Endothelial cell of umbilical vein (primary cell): Measurements from ENCODE around the gene MARS1. TPM values are rescaled to one million over a fixed set of nuclear protein-coding genes. Genes with fewer than 3 reads are reported as not detected.

Experiments used
- BruUV-seq: library from RNA; stranded (reverse); fragments of 400-500 nt; replicated peaks from 2 replicates; lab custom pipeline; 2021; lab: Mats Ljungman, UMichigan
- CTCF ChIA-PET: fragments of 300-600, 350-600 bp; sonication (Branson Sonifier 250); formaldehyde crosslinking; loops from one replicate; lab custom pipeline; 2021; ENCODE audit warnings: antibody characterized with exemption, inconsistent platforms; lab: Charles Lee
- POLR2A ChIA-PET: fragments of 300-600, 350-600 bp; sonication (Branson Sonifier 250); formaldehyde crosslinking; loops from one replicate; lab custom pipeline; 2021; ENCODE audit warnings: antibody characterized with exemption, inconsistent platforms; lab: Charles Lee
- DNase-seq: peaks from one replicate; pipeline ENCODE4 v3.0.0-alpha.2; 2011; ENCODE audit warnings: low read depth, low spot score
- FAIRE-seq: peaks from 2 replicates; lab custom pipeline; 2011; peaks lifted over from hg19 to GRCh38; lab: Jason Lieb, UNC
- H2AFZ ChIP-seq: 2 replicates; pipeline ENCODE4 v1.6.0; 2012; ENCODE audit warnings: low read depth, low read length, control low read depth, inconsistent platforms
- H3K27ac ChIP-seq: 2 replicates; pipeline ENCODE4 v1.5.1; 2011; ENCODE audit warnings: low read depth, mild to moderate bottlenecking, control low read depth, low read length, moderate library complexity; ENCODE audit not compliant: insufficient read depth
- H3K27me3 ChIP-seq, 2 experiments: 2 replicates each; pipeline versions ENCODE4 v1.6.0 to v1.6.1; 2011; ENCODE audit warnings: low read length in 2 of 2, mixed read lengths in 1 of 2; ENCODE audit not compliant: control insufficient read depth in 2 of 2, insufficient read depth in 2 of 2
- H3K36me3 ChIP-seq, 2 experiments: 2 replicates in 1 of 2; 3 replicates in 1 of 2; pipeline ENCODE4 v1.5.1; 2011; ENCODE audit warnings: low read length in 2 of 2, mild to moderate bottlenecking in 1 of 2, moderate library complexity in 1 of 2; ENCODE audit not compliant: control insufficient read depth in 2 of 2, insufficient read depth in 2 of 2; ENCODE audit errors: extremely low read depth in 1 of 2
- H3K4me1 ChIP-seq: 3 replicates; pipeline ENCODE4 v1.5.1; 2011; ENCODE audit warnings: mild to moderate bottlenecking, low read length; ENCODE audit not compliant: control insufficient read depth, insufficient read depth; ENCODE audit errors: extremely low read depth
- H3K4me2 ChIP-seq: 2 replicates; pipeline ENCODE4 v1.6.1; 2011; ENCODE audit warnings: low read length, control low read depth, mixed read lengths; ENCODE audit not compliant: insufficient read depth
- H3K4me3 ChIP-seq, 3 experiments: fragments of 200-600 bp in 1 of 3; sonication (generic), shearing (Covaris generic) in 1 of 3; replicated peaks in 1 of 3; 2 replicates each; pipeline ENCODE4 v1.5.1; 2011 to 2016; ENCODE audit warnings: control low read depth in 3 of 3, low read length in 3 of 3, mild to moderate bottlenecking in 2 of 3, inconsistent platforms in 1 of 3, low read depth in 1 of 3, moderate library complexity in 1 of 3; ENCODE audit not compliant: insufficient read depth in 1 of 3
- H3K79me2 ChIP-seq: 2 replicates; pipeline ENCODE4 v1.6.0; 2012; ENCODE audit warnings: low read length, inconsistent platforms; ENCODE audit not compliant: control insufficient read depth, insufficient read depth
- H3K9ac ChIP-seq: replicated peaks from 2 replicates; pipeline ENCODE3; 2011; ENCODE audit warnings: low read length, control low read depth; ENCODE audit not compliant: insufficient read depth; ENCODE audit errors: extremely low read depth
- H3K9me1 ChIP-seq: replicated peaks from 3 replicates; pipeline ENCODE4 v1.6.0; 2011; ENCODE audit warnings: mild to moderate bottlenecking, low read length; ENCODE audit not compliant: control insufficient read depth, insufficient read depth; ENCODE audit errors: extremely low read depth
- H3K9me3 ChIP-seq: replicated peaks from 2 replicates; pipeline ENCODE4 v1.5.1; 2012; ENCODE audit warnings: low read length, inconsistent platforms; ENCODE audit not compliant: control insufficient read depth, insufficient read depth
- H4K20me1 ChIP-seq: replicated peaks from 2 replicates; pipeline ENCODE3; 2011; ENCODE audit warnings: mild to moderate bottlenecking, low read length; ENCODE audit not compliant: control insufficient read depth, insufficient read depth; ENCODE audit errors: extremely low read depth
- CTCF ChIP-seq, 2 donors: IDR thresholded peaks; 1 replicate in 1 of 2; 2 replicates in 1 of 2; pipeline ENCODE4 v1.5.1; 2011; ENCODE audit warnings: low read length in 2 of 2, mild to moderate bottlenecking in 2 of 2, moderate library complexity in 2 of 2, control low read depth in 1 of 2, inconsistent platforms in 1 of 2, low read depth in 1 of 2; ENCODE audit not compliant: insufficient read depth in 1 of 2; ENCODE audit errors: extremely low read depth in 1 of 2
- EZH2 ChIP-seq: IDR thresholded peaks from 2 replicates; pipeline ENCODE4 v1.6.1; 2012; ENCODE audit warnings: borderline replicate concordance, low read depth, mild to moderate bottlenecking, moderate library complexity, low read length, inconsistent platforms; ENCODE audit not compliant: severe bottlenecking
- JUN ChIP-seq: IDR thresholded peaks from 2 replicates; pipeline ENCODE4 v1.6.1; 2011; ENCODE audit warnings: borderline replicate concordance, low read depth; ENCODE audit not compliant: insufficient read length, insufficient read depth
- MYC ChIP-seq: IDR thresholded peaks from one replicate; pipeline ENCODE4 v1.6.1; 2011; ENCODE audit warnings: mild to moderate bottlenecking, low read depth, low read length
- POLR2A ChIP-seq: IDR thresholded peaks from 2 replicates; pipeline ENCODE4 v1.6.1; 2012; ENCODE audit warnings: low read depth, mild to moderate bottlenecking, control low read depth, low read length
- POLR2AphosphoS5 ChIP-seq: IDR thresholded peaks from 2 replicates; pipeline ENCODE4 v1.6.1; 2012; ENCODE audit warnings: low read depth, mild to moderate bottlenecking, control low read depth, low read length, moderate library complexity; ENCODE audit not compliant: insufficient read depth
- dilution Hi-C: fragments of 300-500 bp; cut with MboI; formaldehyde crosslinking; loops from one replicate; pipeline ENCODE4 v1.15.0; 2019; ENCODE audit warnings: low sequenced_read_pairs; ENCODE audit not compliant: extremely low pct_ligation_motif_present
- intact Hi-C: fragments of 100-400 bp; cut with micrococcal nuclease; formaldehyde crosslinking; loops from one replicate; pipeline ENCODE4 v1.10.0; 2022
- polyA plus RNA-seq, 4 experiments: library from polyadenylated mRNA; depleted of rRNA in 3 of 4; stranded (reverse) in 3 of 4; unstranded in 1 of 4; fragments of >200 nt; gene quantifications; 2 replicates each; pipeline versions ENCODE4 v1.2.1 to v1.2.3, GENCODE V29; 2011 to 2012; ENCODE audit warnings: missing spikeins in 1 of 4
- total RNA-seq: library from RNA; stranded (reverse); gene quantifications from 2 replicates; pipeline ENCODE4 v1.2.3, GENCODE V29; 2021

MARS1 gene
- total and polyA plus RNA-seq, 2 donors (not counting 3 experiments of a cell fraction or from before 2014, with no cell fraction given), result 118 to 212 TPM

GRCh38 chr12:57515408-57515933 lies 27.6 kb downstream of the MARS1 start:
- no peaks in the 10 kb centered on the region for H3K9me3 ChIP-seq
- POLR2A ChIA-PET, result interaction anchor here (1.0 kb wide), 1 partner anchor 21 kb away, joined by 10 read pairs; no protein-coding TSS in a partner anchor
- no peak overlapping the region for H3K27ac ChIP-seq
- peaks cover 23% of the 10 kb centered on the region for H3K4me1 ChIP-seq
- H4K20me1 ChIP-seq, result no peaks in the 10 kb centered on the region
- no peaks in the 10 kb centered on the region for H3K27me3 ChIP-seq
- H2AFZ ChIP-seq, result no peak overlapping the region
- H3K4me2 ChIP-seq, result no peak overlapping the region
- no peak overlapping the region for H3K4me3 ChIP-seq
- DNase-seq, result no peak
- intact Hi-C loops, result no loop called here
- no peak for TF ChIP-seq POLR2A
- TF ChIP-seq EZH2, result no peak
- no peak for TF ChIP-seq CTCF (IDR thresholded peaks at IDR 0.05; ENCODE audit: extremely low read depth in 1 of 2, insufficient read depth in 1 of 2, low read depth in 1 of 2, low read length in 2 of 2)
- TF ChIP-seq MYC, result no peak
- no peak for TF ChIP-seq JUN
- no peak for TF ChIP-seq POLR2AphosphoS5
- no peaks in the 10 kb centered on the region for H3K9me1 ChIP-seq
- dilution Hi-C loops, result no loop called here
- CTCF ChIA-PET, result no interaction called here
- BruUV-seq, result no TSS peak
- peaks cover 33 to 45% of the 10 kb centered on the region in 2 experiments for H3K36me3 ChIP-seq
- no peak overlapping the region for H3K9ac ChIP-seq
- no peak for FAIRE-seq
- peaks cover 23% of the 10 kb centered on the region for H3K79me2 ChIP-seq
